Smooth muscle cell of the brain vasculature (primary cell): ENCODE data around the gene USP11.

Experiments used
- DNase-seq: peaks from one replicate; pipeline ENCODE4 v3.0.0-alpha.2; 2012; ENCODE audit warnings: low read depth, low spot score

Gene USP11

DNA sequence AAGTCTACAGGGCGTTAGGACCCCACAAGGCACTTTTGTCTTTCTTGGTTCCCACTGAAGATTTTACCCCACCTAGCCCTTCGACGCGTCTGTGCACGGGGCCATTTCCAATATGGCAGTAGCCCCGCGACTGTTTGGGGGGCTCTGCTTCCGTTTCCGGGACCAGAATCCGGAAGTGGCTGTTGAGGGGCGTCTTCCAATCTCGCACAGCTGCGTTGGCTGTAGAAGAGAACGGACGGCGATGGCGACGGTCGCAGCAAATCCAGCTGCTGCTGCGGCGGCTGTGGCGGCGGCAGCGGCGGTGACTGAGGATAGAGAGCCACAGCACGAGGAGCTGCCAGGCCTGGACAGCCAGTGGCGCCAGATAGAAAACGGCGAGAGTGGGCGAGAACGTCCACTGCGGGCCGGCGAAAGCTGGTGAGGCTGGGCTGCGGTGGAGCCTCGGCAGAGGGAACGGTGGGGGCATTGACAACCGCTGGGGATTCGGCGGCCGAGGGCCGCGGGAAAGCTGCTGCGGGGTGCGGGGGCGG lies at the start of gene USP11:
TSS of gene USP11 (plus strand) at position 207 of the 530 bp plus-strand sequence. CDS start at position 242, 35 bp downstream.
- DNase-seq, result no peak

DNA sequence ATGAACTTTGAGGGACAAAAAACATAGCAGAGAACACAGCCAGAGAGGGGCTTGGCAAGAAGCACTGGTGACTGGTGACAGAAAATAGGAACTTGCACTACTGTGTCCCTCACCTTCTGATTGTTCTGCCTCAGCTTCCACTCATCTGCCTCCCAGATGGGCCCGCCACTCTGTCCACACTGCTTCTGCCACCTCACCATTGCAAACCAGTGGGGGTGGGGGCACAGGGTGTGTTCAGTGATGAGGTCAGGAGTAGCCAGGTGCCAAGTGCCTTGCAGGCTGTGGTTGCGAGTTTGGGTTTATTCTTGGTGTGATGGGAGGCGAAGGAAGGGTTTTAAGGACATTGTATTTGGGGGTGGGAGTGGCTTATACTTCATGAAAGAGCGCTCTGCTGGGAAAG lies 48.3 kb upstream of the USP11 start:
- DNase-seq, result no peak

DNA sequence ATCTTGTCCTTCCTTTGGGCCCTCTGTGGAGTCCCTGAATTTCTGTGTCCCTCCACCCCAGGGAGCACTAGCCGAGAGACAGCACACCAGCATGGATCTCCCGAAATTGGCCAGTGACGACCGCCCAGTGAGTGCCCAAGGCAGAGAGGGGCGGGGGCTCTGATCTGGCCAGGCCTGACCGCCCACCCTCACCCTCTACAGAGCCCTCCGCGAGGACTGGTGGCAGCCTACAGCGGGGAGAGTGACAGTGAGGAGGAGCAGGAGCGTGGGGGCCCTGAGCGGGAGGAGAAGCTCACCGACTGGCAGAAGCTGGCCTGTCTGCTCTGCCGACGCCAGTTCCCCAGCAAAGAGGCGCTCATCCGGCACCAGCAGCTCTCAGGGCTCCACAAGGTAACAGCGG lies 47.6 kb upstream of the USP11 start:
- no peak for DNase-seq

DNA sequence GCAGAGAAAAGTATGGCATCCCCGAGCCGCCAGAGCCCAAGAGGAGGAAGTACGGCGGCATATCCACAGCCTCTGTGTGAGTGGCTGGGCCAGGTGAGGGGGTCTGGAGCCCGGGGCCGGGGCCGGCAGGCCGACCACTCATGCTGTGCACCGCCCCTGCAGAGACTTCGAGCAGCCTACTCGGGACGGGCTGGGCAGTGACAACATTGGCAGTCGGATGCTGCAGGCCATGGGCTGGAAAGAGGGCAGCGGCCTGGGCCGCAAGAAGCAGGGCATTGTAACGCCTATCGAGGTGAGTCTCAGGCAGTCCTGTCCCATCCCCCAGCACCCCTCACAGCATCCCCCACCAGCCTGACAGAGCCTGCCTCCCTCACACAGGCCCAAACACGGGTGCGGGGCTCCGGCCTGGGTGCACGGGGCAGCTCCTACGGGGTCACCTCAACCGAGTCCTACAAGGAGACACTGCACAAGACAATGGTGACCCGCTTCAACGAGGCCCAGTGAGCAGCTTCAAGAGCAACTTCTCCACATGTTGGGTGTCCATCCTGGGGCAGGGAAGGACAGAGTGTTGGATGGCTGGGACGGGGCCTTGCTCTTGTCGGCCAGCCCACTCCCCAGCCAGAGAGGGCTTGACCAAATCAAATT lies 46.6 kb upstream of the USP11 start:
- DNase-seq, result no peak

DNA sequence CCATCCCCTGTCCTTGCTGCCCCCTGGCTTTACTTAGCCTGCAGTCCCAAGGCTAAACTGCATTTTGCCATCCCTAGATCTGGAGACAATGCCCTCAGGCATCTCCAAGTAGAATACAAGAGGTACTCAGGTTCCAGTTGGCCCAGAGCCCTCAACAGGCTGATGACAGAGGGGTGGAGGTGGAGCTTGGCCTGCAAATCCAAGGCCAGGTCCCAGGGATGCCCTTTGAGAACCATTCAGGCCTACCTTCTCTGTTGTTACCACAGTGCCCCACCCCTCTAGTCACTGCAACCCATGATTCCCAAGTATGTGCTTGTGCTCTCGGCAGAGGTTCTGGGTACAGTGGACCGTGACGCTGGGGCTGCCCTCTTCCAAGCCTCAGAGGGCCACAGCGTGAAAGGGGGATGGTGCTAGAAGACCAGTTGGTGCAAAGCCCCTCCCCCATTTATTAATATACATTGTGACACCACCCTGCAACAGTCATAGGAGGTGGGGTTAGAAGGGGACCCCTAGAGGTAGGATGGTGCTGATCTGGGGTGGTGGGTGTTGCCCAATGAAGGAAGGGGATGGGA lies 45.6 kb upstream of the USP11 start:
- DNase-seq, result no peak

DNA sequence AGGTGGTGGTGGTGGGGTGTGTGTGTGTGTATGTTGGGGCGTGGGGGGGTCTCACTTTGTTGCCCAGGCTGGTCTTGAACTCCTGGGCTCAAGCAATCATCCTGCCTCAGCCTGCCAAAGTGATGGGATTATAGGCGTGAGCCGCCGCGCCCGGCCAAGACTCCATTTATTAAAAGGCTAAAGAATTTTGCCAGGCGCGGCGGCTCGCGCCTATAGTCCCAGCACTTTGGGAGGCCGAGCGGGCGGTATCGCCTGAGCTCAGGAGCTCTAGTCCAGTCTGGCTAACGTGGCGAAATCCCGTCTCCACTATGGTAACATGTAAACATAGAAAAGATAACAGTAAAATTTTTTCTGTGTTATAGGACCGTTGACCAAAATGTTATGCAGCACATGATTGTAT lies 42.9 kb upstream of the USP11 start:
- DNase-seq, result no peak

- peak; percentile 68 for DNase-seq
Observed at GRCh38 chrX:47190445-47191269, 42.2 kb upstream of the USP11 start.

GRCh38 chrX:47191331-47191730 lies 41.5 kb upstream of the USP11 start:
- no peak for DNase-seq

GRCh38 chrX:47191806-47192401 lies 40.9 kb upstream of the USP11 start:
- DNase-seq, result no peak

DNA sequence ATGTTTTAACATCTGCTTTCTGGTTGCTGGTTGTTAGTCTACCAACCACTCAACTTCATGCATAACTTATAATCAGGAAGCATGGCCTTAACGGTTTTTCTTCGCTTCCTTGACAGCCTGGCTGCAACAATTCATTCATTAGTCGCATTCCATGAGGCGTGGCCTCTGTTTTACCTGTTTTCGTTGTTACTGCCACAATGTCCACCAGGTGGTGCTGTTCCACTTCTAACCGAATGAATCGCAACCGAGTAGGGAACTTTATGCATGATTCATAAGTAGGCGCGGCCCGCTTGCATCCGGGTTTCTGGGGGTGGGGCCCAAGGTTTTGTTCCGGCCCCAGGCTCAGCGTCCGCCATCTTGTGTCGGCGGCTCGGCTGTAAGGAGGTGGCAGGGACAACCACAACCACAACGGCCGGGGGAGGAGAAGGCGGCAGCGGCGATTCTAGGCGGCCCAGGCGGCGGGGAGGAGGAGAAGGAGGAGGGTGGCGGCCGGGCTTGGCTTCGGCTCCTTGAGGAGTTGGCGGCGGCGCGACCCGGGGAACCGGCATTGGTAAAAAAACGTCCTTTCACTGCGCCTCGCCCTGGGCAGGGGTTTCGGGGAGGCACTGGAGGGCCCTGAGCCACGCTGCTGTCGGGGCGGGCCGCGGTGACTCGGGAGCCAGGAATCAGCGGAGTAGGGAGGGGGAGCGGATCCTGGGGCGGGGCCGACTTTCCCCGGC lies 39.2 kb upstream of the USP11 start, which contains the start of gene UBA1:
TSS of gene UBA1 (plus strand) at position 355 of the 719 bp plus-strand sequence. CDS start 4,974 bp downstream, outside the sequence.
- peak; percentile 93 for DNase-seq

DNA sequence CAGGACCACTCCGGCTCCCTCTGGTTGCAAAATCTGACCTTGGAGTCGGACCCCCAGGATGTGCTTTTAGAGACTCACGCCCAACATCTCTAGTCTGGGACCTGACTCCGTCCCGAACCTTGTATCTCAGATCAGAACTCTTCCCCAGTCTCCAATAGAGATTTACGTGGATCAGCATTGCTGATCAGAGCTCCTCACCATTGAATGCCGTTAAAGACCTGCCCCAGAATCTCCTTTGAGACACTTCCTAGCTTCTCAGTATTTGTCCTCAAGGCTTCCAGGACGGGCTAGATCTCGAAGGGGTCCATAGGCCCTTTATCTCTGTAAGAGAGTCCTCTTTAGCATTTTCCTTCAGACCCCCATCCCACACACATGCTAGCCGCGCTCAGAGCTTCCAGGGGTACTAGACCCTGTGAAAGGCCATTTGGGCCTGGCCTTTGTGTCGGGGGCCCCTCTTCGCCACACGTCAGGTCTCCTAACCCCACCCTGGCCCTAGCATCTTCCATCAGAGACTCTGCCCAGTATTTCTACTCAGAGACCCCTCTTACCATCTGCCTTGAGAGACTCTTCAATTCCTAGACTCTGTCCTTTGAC lies 38.5 kb upstream of the USP11 start:
- no peak for DNase-seq

DNA sequence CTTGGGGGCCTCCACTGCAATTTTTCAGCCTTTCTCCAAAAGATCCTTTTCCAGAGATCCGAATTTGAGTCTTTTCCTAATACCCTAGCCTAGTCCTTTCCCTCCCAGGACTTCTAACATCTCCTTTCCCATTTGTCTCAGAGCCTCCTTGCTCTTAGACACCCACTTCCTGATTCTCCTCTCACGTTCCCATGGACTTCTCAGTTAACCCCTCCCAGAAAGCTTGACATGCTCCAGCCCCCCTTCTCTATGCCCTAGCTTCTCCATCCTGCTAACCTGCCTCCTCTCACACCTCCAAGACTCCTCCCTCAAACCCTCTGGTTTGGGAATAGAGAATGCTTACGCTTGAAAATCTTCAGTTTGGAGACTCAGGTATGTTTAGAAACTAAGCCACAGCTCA lies 36.7 kb upstream of the USP11 start:
- no peak for DNase-seq

- no peak for DNase-seq
Observed at GRCh38 chrX:47197526-47197925, 35.3 kb upstream of the USP11 start.

DNA sequence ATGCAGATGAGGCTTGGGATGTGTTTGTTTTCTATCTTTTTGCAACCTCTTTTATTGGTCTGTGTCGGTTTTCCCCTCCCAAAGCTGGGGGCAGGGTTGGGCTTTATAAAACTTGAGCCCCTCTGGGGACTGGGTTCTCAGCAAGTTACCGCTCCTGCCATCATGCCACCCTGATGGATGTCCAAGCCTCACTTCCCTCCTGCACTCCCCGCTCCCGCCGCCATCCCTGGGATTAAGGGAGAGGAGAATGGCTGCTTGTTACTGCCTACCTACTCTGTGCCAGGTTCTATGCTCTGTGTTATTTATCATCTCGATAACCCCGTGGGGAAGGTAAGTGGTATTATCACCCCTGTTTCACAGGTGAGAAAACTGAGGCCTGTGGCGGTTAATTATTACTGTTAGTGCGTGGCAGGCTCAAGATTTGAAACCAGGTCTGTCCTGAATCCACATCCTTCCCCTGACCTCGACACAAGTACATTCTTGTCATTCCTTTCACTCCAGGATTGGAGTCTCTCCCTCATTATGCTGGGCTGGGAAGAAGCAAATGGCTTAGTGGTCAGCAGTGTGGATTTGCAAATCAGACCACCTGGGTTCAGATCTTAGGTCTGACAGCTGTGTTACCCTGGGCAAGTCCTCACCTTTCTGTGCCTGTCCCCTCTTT lies 34.7 kb upstream of the USP11 start:
- DNase-seq, result no peak

GRCh38 chrX:47198687-47199080 lies 34.1 kb upstream of the USP11 start:
- DNase-seq, result no peak

DNA sequence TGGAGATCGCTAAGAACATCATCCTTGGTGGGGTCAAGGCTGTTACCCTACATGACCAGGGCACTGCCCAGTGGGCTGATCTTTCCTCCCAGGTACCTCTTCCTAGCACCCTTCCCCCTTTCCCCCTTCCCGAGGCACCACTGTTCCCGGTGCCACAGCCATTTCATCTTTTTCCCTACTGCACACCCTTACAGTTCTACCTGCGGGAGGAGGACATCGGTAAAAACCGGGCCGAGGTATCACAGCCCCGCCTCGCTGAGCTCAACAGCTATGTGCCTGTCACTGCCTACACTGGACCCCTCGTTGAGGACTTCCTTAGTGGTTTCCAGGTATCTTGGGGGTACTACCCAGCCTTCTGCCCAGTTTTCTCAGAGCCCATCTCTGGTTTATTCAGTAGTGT lies 33.5 kb upstream of the USP11 start:
- DNase-seq, result no peak

DNA sequence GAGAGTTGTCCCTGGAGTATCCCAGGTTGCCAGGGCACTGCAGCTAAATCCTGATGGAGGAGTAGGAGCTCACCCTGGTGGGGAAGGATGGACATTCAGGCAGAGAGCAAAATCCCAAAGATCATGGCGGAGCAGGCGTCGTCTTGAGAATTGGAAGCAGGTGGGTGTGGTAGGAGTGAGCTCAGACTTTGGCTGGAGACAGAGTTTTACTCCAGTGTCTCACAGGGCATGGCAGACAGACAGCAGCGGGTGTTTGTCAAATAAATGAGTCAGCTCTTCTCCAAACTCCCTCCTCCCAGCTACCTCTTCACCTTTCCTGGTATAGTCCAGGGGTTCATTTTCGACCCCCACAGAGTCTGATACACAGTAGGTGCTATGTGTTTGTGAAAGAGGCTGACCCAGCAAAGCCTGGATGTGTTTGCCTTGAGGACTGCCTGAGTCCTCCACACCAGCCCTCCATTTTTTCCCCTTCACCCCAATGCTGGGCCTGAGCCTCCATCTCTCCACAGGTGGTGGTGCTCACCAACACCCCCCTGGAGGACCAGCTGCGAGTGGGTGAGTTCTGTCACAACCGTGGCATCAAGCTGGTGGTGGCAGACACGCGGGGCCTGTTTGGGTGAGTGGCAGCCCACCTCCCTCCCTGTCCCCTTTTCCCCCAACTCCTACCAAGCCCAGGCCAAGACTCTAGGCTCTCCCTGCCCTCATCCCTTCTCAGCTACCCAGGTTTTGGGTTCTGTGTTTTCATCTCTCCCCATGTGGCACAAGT lies 32.2 kb upstream of the USP11 start:
- DNase-seq, result no peak

- DNase-seq, result no peak
Observed at GRCh38 chrX:47201345-47201944, 31.4 kb upstream of the USP11 start.

- DNase-seq, result no peak
Observed at GRCh38 chrX:47202316-47202715, 30.5 kb upstream of the USP11 start.
